H1 (cell line): ENCODE results near the gene HACD3. TPM values are rescaled to one million over a fixed set of nuclear protein-coding genes. Genes with fewer than 3 reads are reported as not detected.

Source experiments
- CTCF ChIA-PET: fragments of 300-600 bp; sonication (Branson Sonifier 250); formaldehyde crosslinking; loops from one replicate; lab custom pipeline; 2021; ENCODE audit not compliant: partially characterized antibody; lab: Charles Lee
- POLR2A ChIA-PET: fragments of 300-600 bp; sonication (Branson Sonifier 250); formaldehyde crosslinking; loops from one replicate; lab custom pipeline; 2021; ENCODE audit warnings: inconsistent platforms; ENCODE audit not compliant: partially characterized antibody; lab: Charles Lee
- DNase-seq, 2 experiments: peaks; one replicate each; pipeline versions ENCODE4 v3.0.0 to v3.0.0-alpha.2; 2010 to 2022; ENCODE audit warnings: low spot score in 2 of 2, low read depth in 1 of 2, mixed read lengths in 1 of 2
- FAIRE-seq: peaks from 2 replicates; lab custom pipeline; 2011; peaks lifted over from hg19 to GRCh38; lab: Jason Lieb, UNC
- H2AFZ ChIP-seq: 2 replicates; pipeline ENCODE4 v1.8.1; 2012; ENCODE audit warnings: low read length, inconsistent platforms
- H2AK5ac ChIP-seq: 2 replicates; pipeline ENCODE4 v1.6.1; 2013; ENCODE audit warnings: low read depth, low read length
- H2BK120ac ChIP-seq: replicated peaks from 2 replicates; pipeline ENCODE3; 2013; ENCODE audit warnings: low read depth, low read length, inconsistent platforms
- H2BK12ac ChIP-seq: 2 replicates; pipeline ENCODE4 v1.6.1; 2013; ENCODE audit warnings: low read depth, low read length
- H2BK15ac ChIP-seq: 2 replicates; pipeline ENCODE4 v1.6.1; 2013; ENCODE audit warnings: low read length
- H2BK20ac ChIP-seq: 2 replicates; pipeline ENCODE4 v1.6.1; 2013; ENCODE audit warnings: low read length
- H2BK5ac ChIP-seq: 2 replicates; pipeline ENCODE4 v1.6.1; 2013; ENCODE audit warnings: low read depth, low read length
- H3K14ac ChIP-seq: 2 replicates; pipeline ENCODE4 v1.6.1; 2013; ENCODE audit warnings: inconsistent platforms; ENCODE audit not compliant: insufficient read length
- H3K18ac ChIP-seq: 2 replicates; pipeline ENCODE4 v1.6.1; 2013; ENCODE audit warnings: low read length; ENCODE audit errors: extremely low read depth
- H3K23ac ChIP-seq: 2 replicates; pipeline ENCODE4 v1.6.1; 2013; ENCODE audit warnings: inconsistent platforms; ENCODE audit not compliant: insufficient read length
- H3K23me2 ChIP-seq: 2 replicates; pipeline ENCODE4 v1.6.1; 2013; ENCODE audit warnings: low read depth, low read length
- H3K27ac ChIP-seq: 2 replicates; pipeline ENCODE4 v1.6.1; 2011; ENCODE audit warnings: low read depth, low read length, inconsistent platforms
- H3K27me3 ChIP-seq, 4 experiments: replicated peaks in 1 of 4; 1 replicate in 1 of 4; 2 replicates in 3 of 4; pipeline versions ENCODE4 v1.6.1 to v1.8.1; 2011 to 2013; ENCODE audit warnings: low read length in 3 of 4, mild to moderate bottlenecking in 3 of 4, inconsistent platforms in 2 of 4, mixed read lengths in 2 of 4, moderate library complexity in 1 of 4; ENCODE audit not compliant: control insufficient read depth in 3 of 4, insufficient read depth in 3 of 4; ENCODE audit errors: extremely low read depth in 1 of 4
- H3K36me3 ChIP-seq, 4 experiments: 2 replicates each; pipeline versions ENCODE4 v1.6.1 to v1.8.1; 2011 to 2013; ENCODE audit warnings: mild to moderate bottlenecking in 4 of 4, low read length in 3 of 4, moderate library complexity in 2 of 4, control low read depth in 1 of 4, inconsistent platforms in 1 of 4; ENCODE audit not compliant: insufficient read depth in 4 of 4, control insufficient read depth in 2 of 4
- H3K4ac ChIP-seq: replicated peaks from 2 replicates; pipeline ENCODE3; 2013; ENCODE audit warnings: low read length, low read depth, mixed read lengths, inconsistent platforms; ENCODE audit not compliant: insufficient read length
- H3K4me1 ChIP-seq, 4 experiments: replicated peaks in 1 of 4; 1 replicate in 1 of 4; 2 replicates in 3 of 4; pipeline versions ENCODE4 v1.6.1 to v1.8.1; 2011 to 2013; ENCODE audit warnings: low read length in 3 of 4, inconsistent platforms in 2 of 4, mixed read lengths in 1 of 4; ENCODE audit not compliant: insufficient read depth in 4 of 4, control insufficient read depth in 3 of 4
- H3K4me2 ChIP-seq, 2 experiments: 2 replicates each; pipeline versions ENCODE4 v1.6.1 to v1.8.1; 2011 to 2013; ENCODE audit warnings: low read depth in 2 of 2, low read length in 2 of 2, control low read depth in 1 of 2, inconsistent platforms in 1 of 2, mild to moderate bottlenecking in 1 of 2; ENCODE audit not compliant: insufficient read depth in 1 of 2
- H3K4me3 ChIP-seq, 4 experiments: fragments of 200-600, 300-600 bp in 1 of 4; sonication (generic), shearing (Covaris generic), sonication (Bioruptor Twin) in 1 of 4; 2 replicates each; pipeline versions ENCODE4 v1.5.1 to v1.8.1; 2011 to 2016; ENCODE audit warnings: low read length in 4 of 4, low read depth in 3 of 4, control low read depth in 2 of 4, inconsistent platforms in 2 of 4, mild to moderate bottlenecking in 2 of 4, mixed read lengths in 1 of 4, moderate library complexity in 1 of 4; ENCODE audit not compliant: insufficient read depth in 2 of 4; ENCODE audit errors: extremely low read depth in 1 of 4
- H3K56ac ChIP-seq: replicated peaks from 2 replicates; pipeline ENCODE3; 2013; ENCODE audit warnings: low read depth, mild to moderate bottlenecking, mixed read lengths, low read length, inconsistent platforms; ENCODE audit not compliant: insufficient read length
- H3K79me1 ChIP-seq: 2 replicates; pipeline ENCODE4 v1.6.1; 2013; ENCODE audit warnings: low read depth, low read length, control low read depth
- H3K79me2 ChIP-seq, 2 experiments: 2 replicates each; pipeline versions ENCODE4 v1.6.1 to v1.8.1; 2012 to 2013; ENCODE audit warnings: low read length in 2 of 2, mild to moderate bottlenecking in 2 of 2, inconsistent platforms in 1 of 2; ENCODE audit not compliant: insufficient read depth in 2 of 2, control insufficient read depth in 1 of 2
- H3K9ac ChIP-seq, 4 experiments: replicated peaks in 1 of 4; 1 replicate in 1 of 4; 2 replicates in 3 of 4; pipeline versions ENCODE4 v1.6.1 to v1.8.1; 2011 to 2013; ENCODE audit warnings: low read depth in 3 of 4, low read length in 3 of 4, control low read depth in 2 of 4, mild to moderate bottlenecking in 2 of 4, moderate library complexity in 2 of 4, inconsistent platforms in 1 of 4; ENCODE audit errors: extremely low read depth in 1 of 4
- H3K9me3 ChIP-seq, 2 experiments: 2 replicates each; pipeline versions ENCODE4 v1.6.1 to v1.8.1; 2012 to 2013; ENCODE audit warnings: mild to moderate bottlenecking in 2 of 2, moderate library complexity in 2 of 2, control low read depth in 1 of 2, inconsistent platforms in 1 of 2, low read depth in 1 of 2, low read length in 1 of 2, mixed read lengths in 1 of 2; ENCODE audit not compliant: insufficient read depth in 2 of 2
- H4K20me1 ChIP-seq, 2 experiments: replicated peaks in 1 of 2; 2 replicates each; pipeline versions ENCODE3 to v1.8.1; 2011 to 2013; ENCODE audit warnings: inconsistent platforms in 2 of 2, low read length in 2 of 2, mild to moderate bottlenecking in 1 of 2; ENCODE audit not compliant: insufficient read depth in 2 of 2, control insufficient read depth in 1 of 2
- H4K5ac ChIP-seq: 2 replicates; pipeline ENCODE4 v1.6.1; 2013; ENCODE audit warnings: low read length, low read depth, mixed read lengths, inconsistent platforms; ENCODE audit not compliant: insufficient read length
- H4K8ac ChIP-seq: 2 replicates; pipeline ENCODE4 v1.8.0; 2013; ENCODE audit warnings: mild to moderate bottlenecking, moderate library complexity, low read length, inconsistent platforms; ENCODE audit not compliant: insufficient read depth; ENCODE audit errors: extremely low read depth
- H4K91ac ChIP-seq: replicated peaks from 2 replicates; pipeline ENCODE3; 2013; ENCODE audit warnings: low read length, mixed read lengths, inconsistent platforms; ENCODE audit not compliant: insufficient read length
- FOSL1 ChIP-seq: IDR thresholded peaks from 2 replicates; pipeline ENCODE4 v1.6.1; 2011; ENCODE audit warnings: mild to moderate bottlenecking, low read depth, low read length, moderate library complexity; ENCODE audit not compliant: insufficient read depth
- NRF1 ChIP-seq: IDR thresholded peaks from 2 replicates; pipeline ENCODE4 v1.6.1; 2011; ENCODE audit warnings: mild to moderate bottlenecking, low read depth, low read length, improper control_type of control experiment
- SP1 ChIP-seq: IDR thresholded peaks from 2 replicates; pipeline ENCODE4 v1.6.1; 2011; ENCODE audit warnings: low read depth, low read length
- WGBS, 2 experiments: shearing (Covaris generic) in 1 of 2; methylation state at CpG; one replicate each; pipeline versions ENCODE4 v1.1.6 to v1.1.7; 2013 to 2015; ENCODE audit warnings: low lambda C conversion rate in 2 of 2, mixed read lengths in 2 of 2, inconsistent platforms in 1 of 2, low coverage in 1 of 2, missing lambda C conversion rate in 1 of 2; ENCODE audit not compliant: insufficient replicate concordance in 2 of 2, insufficient coverage in 1 of 2, insufficient read length in 1 of 2; ENCODE audit errors: extremely low coverage in 1 of 2, missing lambda C conversion rate in 1 of 2; 5-methylcytosine and 5-hydroxymethylcytosine counted together
- polyA plus RNA-seq, 7 experiments: library from polyadenylated mRNA; depleted of rRNA in 3 of 7; stranded (reverse) in 5 of 7; unstranded in 2 of 7; fragments of >200 nt in 5 of 7; fragments of 200-250 nt in 2 of 7; gene quantifications; 1 replicate in 5 of 7; 2 replicates in 1 of 7; 4 replicates in 1 of 7; pipeline versions ENCODE4 v1.2.1 to v1.2.3, GENCODE V29; 2011 to 2013; ENCODE audit warnings: missing spikeins in 2 of 7, mixed read lengths in 2 of 7
- total RNA-seq: library from RNA; stranded (reverse); fragmentation: NEBNext Ultra II Directional; extraction: Animal tissue kit (Norgen Biotek cat#: 25700); gene quantifications from 2 replicates; pipeline ENCODE4 v1.2.1, GENCODE V29; 2021

HACD3 gene
- total and polyA plus RNA-seq, 2 of the 8 experiments (the other 6 are each of a cell fraction or from before 2014, with no cell fraction given), result 78.8 to 120 TPM

DNA sequence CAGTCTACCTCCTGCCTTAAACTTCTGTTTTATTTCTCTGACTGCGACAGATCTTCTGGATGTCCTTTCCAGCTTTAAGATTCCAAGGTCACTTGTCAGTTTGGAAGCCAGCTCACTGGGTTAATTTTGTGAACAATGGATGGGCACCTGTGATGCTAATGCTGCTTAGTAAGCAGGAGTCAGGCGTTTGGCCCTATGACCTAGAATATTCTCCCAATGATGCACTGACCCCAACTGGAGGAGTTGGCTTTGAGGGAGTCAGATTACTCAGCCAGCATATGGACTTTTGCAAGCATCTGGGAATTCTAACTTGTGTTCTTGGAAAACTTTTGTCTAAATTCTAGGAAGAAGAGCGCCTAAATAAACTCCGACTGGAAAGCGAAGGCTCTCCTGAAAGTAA, 28.1 kb downstream of the HACD3 start:
- H2BK120ac ChIP-seq, result no peak overlapping the region
- WGBS, 2 experiments, result 87% methylated on average over 5 of the region's 5 CpGs; no CpG with 5 or more reads in 1 of the 2 experiments
- no peak overlapping the region for H3K56ac ChIP-seq
- H2BK15ac ChIP-seq, result no peak overlapping the region
- H4K5ac ChIP-seq, result no peak overlapping the region
- no peak overlapping the region for H3K9ac ChIP-seq
- no peak overlapping the region for H3K4me3 ChIP-seq
- peaks cover 7% of the 10 kb centered on the region for H3K79me1 ChIP-seq
- H3K14ac ChIP-seq, result no peak overlapping the region
- no peaks in the 10 kb centered on the region for H3K9me3 ChIP-seq
- no peak overlapping the region for H2AK5ac ChIP-seq
- peaks cover 0 to 3% of the 10 kb centered on the region in 2 experiments for H4K20me1 ChIP-seq
- no peak overlapping the region for H3K4me2 ChIP-seq
- H3K23me2 ChIP-seq, result no peaks in the 10 kb centered on the region
- peaks cover 0 to 6% of the 10 kb centered on the region in 2 experiments; a peak in 2 of 4 replicates for H3K79me2 ChIP-seq
- H3K27me3 ChIP-seq, result no peaks in the 10 kb centered on the region
- FAIRE-seq (no peak), DNase-seq (no peak)
- H2BK20ac ChIP-seq, result no peak overlapping the region
- H3K23ac ChIP-seq, result no peak overlapping the region
- H2BK12ac ChIP-seq, result no peak overlapping the region
- H4K8ac ChIP-seq, result no peak overlapping the region
- H3K27ac ChIP-seq, result no peak overlapping the region
- H3K4ac ChIP-seq, result no peak overlapping the region
- H4K91ac ChIP-seq, result no peak overlapping the region
- H3K36me3 ChIP-seq, result peaks cover 21 to 68% (median 45%) of the 10 kb centered on the region in 4 experiments
- H2AFZ ChIP-seq, result no peak overlapping the region
- no peak overlapping the region for H3K18ac ChIP-seq
- H2BK5ac ChIP-seq, result no peak overlapping the region
- CTCF ChIA-PET, result interaction anchor here (0.6 to 1.4 kb wide), 3 partner anchors 9 to 69 kb away, joined by 3 to 6 read pairs (median 3); no protein-coding TSS in a partner anchor
- no peaks in the 10 kb centered on the region for H3K4me1 ChIP-seq
- POLR2A ChIA-PET, result interaction anchor here (1.0 kb wide), 1 partner anchor 10 kb away, joined by 3 read pairs; no protein-coding TSS in a partner anchor
- TF ChIP-seq FOSL1 (no peak), SP1 (no peak), NRF1 (no peak)
